Endodermal cell (in vitro differentiated cells): ENCODE measurements around the gene NOP16. TPM values are rescaled to one million over a fixed set of nuclear protein-coding genes. Genes with fewer than 3 reads are reported as not detected.

Experiments
- DNase-seq: peaks from one replicate; pipeline ENCODE4 v3.0.0-alpha.2; 2017
- H3K27ac ChIP-seq: 2 replicates; pipeline ENCODE4 v1.5.1; 2013; ENCODE audit warnings: mild to moderate bottlenecking, low read depth, low read length, moderate library complexity
- H3K27me3 ChIP-seq: 2 replicates; pipeline ENCODE4 v1.6.1; 2013; ENCODE audit warnings: mild to moderate bottlenecking, low read length, moderate library complexity; ENCODE audit not compliant: insufficient read depth, control insufficient read depth, poor library complexity, severe bottlenecking
- H3K36me3 ChIP-seq: 2 replicates; pipeline ENCODE4 v1.7.0; 2013; ENCODE audit warnings: mild to moderate bottlenecking, low read length, moderate library complexity; ENCODE audit not compliant: control insufficient read depth, insufficient read depth
- H3K4me1 ChIP-seq: one replicate; pipeline ENCODE4 v1.7.0; 2013; ENCODE audit warnings: low read length; ENCODE audit not compliant: control insufficient read depth, insufficient read depth
- H3K4me3 ChIP-seq: 2 replicates; pipeline ENCODE4 v1.5.1; 2013; ENCODE audit warnings: mild to moderate bottlenecking, low read length, moderate library complexity
- H3K9ac ChIP-seq: 2 replicates; pipeline ENCODE4 v1.6.1; 2013; ENCODE audit warnings: mild to moderate bottlenecking, low read length, moderate library complexity; ENCODE audit not compliant: poor library complexity, severe bottlenecking; ENCODE audit errors: extremely low read depth
- H3K9me3 ChIP-seq: 2 replicates; pipeline ENCODE4 v1.6.1; 2013; ENCODE audit warnings: mild to moderate bottlenecking, low read length, moderate library complexity; ENCODE audit not compliant: control insufficient read depth
- H3K27ac Mint-ChIP-seq: 2 replicates; pipeline ENCODE4 v1.8.0; 2020; ENCODE audit warnings: mixed read lengths
- H3K27me3 Mint-ChIP-seq: 2 replicates; pipeline ENCODE4 v1.8.0; 2021; ENCODE audit warnings: mild to moderate bottlenecking, mixed read lengths; ENCODE audit not compliant: insufficient read depth
- H3K36me3 Mint-ChIP-seq: 2 replicates; pipeline ENCODE4 v1.8.0; 2020; ENCODE audit warnings: low read depth, mixed read lengths
- H3K4me1 Mint-ChIP-seq: 2 replicates; pipeline ENCODE4 v1.8.0; 2020; ENCODE audit warnings: mixed read lengths
- H3K4me3 Mint-ChIP-seq: 2 replicates; pipeline ENCODE4 v1.8.0; 2020; ENCODE audit warnings: mild to moderate bottlenecking, moderate library complexity, mixed read lengths
- H3K9me3 Mint-ChIP-seq: 2 replicates; pipeline ENCODE4 v1.8.0; 2020; ENCODE audit warnings: mild to moderate bottlenecking, mixed read lengths
- CTCF ChIP-seq: fragments of 200-600 bp; sonication (generic); conservative IDR thresholded peaks from 2 replicates; pipeline ENCODE4 v1.5.0; 2021; ENCODE audit warnings: antibody characterized with exemption, mild to moderate bottlenecking
- WGBS, 2 experiments: methylation state at CpG; one replicate each; pipeline versions ENCODE4 v1.1.5 to v1.1.7; 2013; ENCODE audit warnings: missing lambda C conversion rate in 2 of 2, mixed read lengths in 1 of 2; ENCODE audit not compliant: insufficient coverage in 1 of 2, insufficient read length in 1 of 2; 5-methylcytosine and 5-hydroxymethylcytosine counted together
- total RNA-seq, 2 donors: library from RNA; stranded (reverse); fragmentation: NEBNext Ultra II Directional in 1 of 2; extraction: Animal tissue kit (Norgen Biotek cat#: 25700) in 1 of 2; gene quantifications; 2 replicates in 1 of 2; 3 replicates in 1 of 2; pipeline ENCODE4 v1.2.1, GENCODE V29; 2021

NOP16 gene
- total RNA-seq, 2 donors from 2014 or later: 18.6 to 31.3 TPM

- Histone ChIP-seq H3K36me3 (peaks cover 30% of the 10 kb centered on the region), H3K4me1 (no peaks in the 10 kb centered on the region), H3K9me3 (no peaks in the 10 kb centered on the region), H3K9ac (no peak overlapping the region), H3K4me3 (no peak overlapping the region), H3K27ac (no peak overlapping the region), H3K27me3 (no peaks in the 10 kb centered on the region)
- peaks cover 13% of the 10 kb centered on the region for H3K36me3 Mint-ChIP-seq
- no peak overlapping the region for H3K4me3 Mint-ChIP-seq
- no peaks in the 10 kb centered on the region for H3K9me3 Mint-ChIP-seq
- 93 to 98% methylated on average over 13 to 17 of the region's 17 CpGs for WGBS, 2 experiments
- peaks cover 2% of the 10 kb centered on the region for H3K4me1 Mint-ChIP-seq
- no peaks in the 10 kb centered on the region for H3K27me3 Mint-ChIP-seq
- no peak for DNase-seq
- TF ChIP-seq CTCF: no peak
- no peak overlapping the region for H3K27ac Mint-ChIP-seq
Observed at GRCh38 chr5:176400382-176401156, 12.2 kb upstream of the NOP16 start.

- 92% methylated on average over 10 to 18 of the region's 18 CpGs for WGBS, 2 experiments
- Histone ChIP-seq H3K9me3 (no peaks in the 10 kb centered on the region), H3K9ac (no peak overlapping the region), H3K4me3 (no peak overlapping the region), H3K27me3 (no peaks in the 10 kb centered on the region), H3K36me3 (peaks cover 24% of the 10 kb centered on the region), H3K4me1 (no peaks in the 10 kb centered on the region), H3K27ac (no peak overlapping the region)
- Mint-ChIP-seq H3K27ac (no peak overlapping the region), H3K4me3 (no peak overlapping the region), H3K36me3 (peaks cover 14% of the 10 kb centered on the region), H3K4me1 (no peaks in the 10 kb centered on the region), H3K9me3 (no peaks in the 10 kb centered on the region), H3K27me3 (no peaks in the 10 kb centered on the region)
- TF ChIP-seq CTCF: no peak
- peak; percentile 38 for DNase-seq
Observed at GRCh38 chr5:176397736-176398420, 9.5 kb upstream of the NOP16 start.

GRCh38 chr5:176396330-176396729 lies 7.9 kb upstream of the NOP16 start:
- H3K9ac ChIP-seq: no peak overlapping the region
- Mint-ChIP-seq H3K9me3 (no peaks in the 10 kb centered on the region), H3K4me1 (no peaks in the 10 kb centered on the region), H3K36me3 (peaks cover 19% of the 10 kb centered on the region), H3K27ac (peak overlapping the region; percentile 48), H3K4me3 (no peak overlapping the region), H3K27me3 (no peaks in the 10 kb centered on the region)
- no peaks in the 10 kb centered on the region for H3K4me1 ChIP-seq
- no peak for TF ChIP-seq CTCF
- no peak for DNase-seq
- no peak overlapping the region for H3K27ac ChIP-seq
- 78 to 92% methylated on average over 5 to 6 of the region's 6 CpGs for WGBS, 2 experiments
- H3K27me3 ChIP-seq: no peaks in the 10 kb centered on the region
- H3K36me3 ChIP-seq: peaks cover 39% of the 10 kb centered on the region
- H3K9me3 ChIP-seq: no peaks in the 10 kb centered on the region
- no peak overlapping the region for H3K4me3 ChIP-seq
